SU-DHL-6 (cell line): ENCODE data around the gene MNDA.

Source experiments
- EZH2phosphoT487 ChIP-seq: fragments of 200-600 bp; sonication (generic), shearing (Covaris generic); conservative IDR thresholded peaks from 2 replicates; pipeline ENCODE4 v1.6.1; 2018; ENCODE audit warnings: mild to moderate bottlenecking, antibody characterized with exemption, low read length, moderate library complexity, mixed read lengths
- TF ChIP-seq, protein P1 (sequence below): fragments of 200-600 bp; sonication (generic); IDR thresholded peaks from one replicate; pipeline ENCODE4 v1.5.1; 2017; ENCODE audit warnings: antibody characterized with exemption, mild to moderate bottlenecking, low read length, moderate library complexity; ENCODE audit not compliant: insufficient read depth, poor library complexity, severe bottlenecking

DNA sequence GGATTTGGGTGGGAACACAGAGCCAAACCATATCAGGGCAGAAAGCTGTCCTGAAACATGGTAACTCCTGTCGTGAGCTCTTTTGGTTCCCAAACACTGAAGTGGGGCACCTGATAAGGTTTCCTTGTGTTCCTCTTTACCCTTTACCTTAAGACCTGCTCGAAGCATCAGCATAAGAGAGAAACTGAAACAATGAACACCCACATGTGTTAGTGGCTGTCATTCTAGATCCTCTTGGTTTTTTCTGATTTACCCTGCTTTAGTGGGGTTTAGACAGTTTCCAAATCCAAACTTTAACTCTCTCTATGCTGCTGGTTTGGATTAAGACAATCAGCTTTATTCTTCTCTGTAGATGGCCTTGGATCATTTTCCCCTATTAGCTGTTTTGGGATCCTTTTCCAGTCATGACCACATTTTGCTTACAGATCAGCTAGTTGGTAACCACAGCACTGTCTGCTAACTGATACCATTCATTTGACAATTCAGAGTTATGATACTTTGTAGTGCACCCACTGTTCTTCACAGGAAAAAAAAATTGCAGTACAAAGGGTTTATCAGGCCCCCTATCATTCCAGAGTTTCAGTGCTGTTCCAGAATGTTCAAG, 975 bp upstream of the MNDA start:
- TF ChIP-seq, protein P1, sequence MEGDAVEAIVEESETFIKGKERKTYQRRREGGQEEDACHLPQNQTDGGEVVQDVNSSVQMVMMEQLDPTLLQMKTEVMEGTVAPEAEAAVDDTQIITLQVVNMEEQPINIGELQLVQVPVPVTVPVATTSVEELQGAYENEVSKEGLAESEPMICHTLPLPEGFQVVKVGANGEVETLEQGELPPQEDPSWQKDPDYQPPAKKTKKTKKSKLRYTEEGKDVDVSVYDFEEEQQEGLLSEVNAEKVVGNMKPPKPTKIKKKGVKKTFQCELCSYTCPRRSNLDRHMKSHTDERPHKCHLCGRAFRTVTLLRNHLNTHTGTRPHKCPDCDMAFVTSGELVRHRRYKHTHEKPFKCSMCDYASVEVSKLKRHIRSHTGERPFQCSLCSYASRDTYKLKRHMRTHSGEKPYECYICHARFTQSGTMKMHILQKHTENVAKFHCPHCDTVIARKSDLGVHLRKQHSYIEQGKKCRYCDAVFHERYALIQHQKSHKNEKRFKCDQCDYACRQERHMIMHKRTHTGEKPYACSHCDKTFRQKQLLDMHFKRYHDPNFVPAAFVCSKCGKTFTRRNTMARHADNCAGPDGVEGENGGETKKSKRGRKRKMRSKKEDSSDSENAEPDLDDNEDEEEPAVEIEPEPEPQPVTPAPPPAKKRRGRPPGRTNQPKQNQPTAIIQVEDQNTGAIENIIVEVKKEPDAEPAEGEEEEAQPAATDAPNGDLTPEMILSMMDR = no peak
- TF ChIP-seq EZH2phosphoT487 = no peak
